ENCODE measurements around the gene ZNF514. TPM values are rescaled to one million over a fixed set of nuclear protein-coding genes. Genes with fewer than 3 reads are reported as not detected.

The ZNF514 gene
- total RNA-seq (2022; extraction: Qiagen RNA extraction), result 5.0 to 7.5 TPM (median 6.7 TPM) in 5 replicates

DNA sequence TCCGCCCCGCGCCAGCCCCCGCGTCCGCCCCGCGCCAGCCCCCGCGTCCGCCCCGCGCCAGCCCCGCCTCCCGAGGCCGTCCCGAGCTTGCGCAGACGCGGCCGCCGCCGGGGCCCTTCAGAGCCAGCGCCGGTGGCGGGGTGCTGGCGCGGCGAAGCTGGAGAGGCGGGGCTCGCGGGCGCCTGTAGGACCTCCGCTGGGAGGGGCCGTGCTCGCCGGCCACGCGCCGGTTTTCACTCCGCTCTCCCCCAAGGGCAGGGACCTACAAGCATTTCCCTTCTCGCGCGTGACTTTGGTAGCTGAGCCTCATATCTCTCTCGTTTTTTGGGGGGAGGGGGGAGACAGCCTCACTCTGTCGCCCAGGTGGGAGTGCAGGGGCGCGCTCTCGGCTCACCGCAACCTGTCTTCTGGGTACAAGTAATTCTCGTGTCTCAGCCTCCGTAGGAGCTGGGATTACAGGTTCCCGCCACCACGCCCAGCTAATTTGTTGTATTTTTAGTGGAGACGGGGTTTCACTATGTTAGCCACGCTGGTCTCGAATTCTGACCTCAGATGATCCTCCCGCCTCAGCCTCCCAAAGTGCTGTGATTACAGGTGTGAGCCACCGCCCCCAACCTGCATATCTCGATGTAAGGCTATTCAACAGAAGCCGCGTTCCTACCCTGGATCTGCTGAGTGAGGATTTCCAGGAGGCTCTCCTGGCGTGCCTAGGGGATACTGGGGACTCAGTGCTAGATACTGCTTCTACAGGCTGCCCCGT is at the start of gene ZNF514:
Gene ZNF514, minus strand, starts transcription at position 159 of the 760 bp plus-strand sequence. CDS start 6,595 bp downstream, outside the sequence.

DNA sequence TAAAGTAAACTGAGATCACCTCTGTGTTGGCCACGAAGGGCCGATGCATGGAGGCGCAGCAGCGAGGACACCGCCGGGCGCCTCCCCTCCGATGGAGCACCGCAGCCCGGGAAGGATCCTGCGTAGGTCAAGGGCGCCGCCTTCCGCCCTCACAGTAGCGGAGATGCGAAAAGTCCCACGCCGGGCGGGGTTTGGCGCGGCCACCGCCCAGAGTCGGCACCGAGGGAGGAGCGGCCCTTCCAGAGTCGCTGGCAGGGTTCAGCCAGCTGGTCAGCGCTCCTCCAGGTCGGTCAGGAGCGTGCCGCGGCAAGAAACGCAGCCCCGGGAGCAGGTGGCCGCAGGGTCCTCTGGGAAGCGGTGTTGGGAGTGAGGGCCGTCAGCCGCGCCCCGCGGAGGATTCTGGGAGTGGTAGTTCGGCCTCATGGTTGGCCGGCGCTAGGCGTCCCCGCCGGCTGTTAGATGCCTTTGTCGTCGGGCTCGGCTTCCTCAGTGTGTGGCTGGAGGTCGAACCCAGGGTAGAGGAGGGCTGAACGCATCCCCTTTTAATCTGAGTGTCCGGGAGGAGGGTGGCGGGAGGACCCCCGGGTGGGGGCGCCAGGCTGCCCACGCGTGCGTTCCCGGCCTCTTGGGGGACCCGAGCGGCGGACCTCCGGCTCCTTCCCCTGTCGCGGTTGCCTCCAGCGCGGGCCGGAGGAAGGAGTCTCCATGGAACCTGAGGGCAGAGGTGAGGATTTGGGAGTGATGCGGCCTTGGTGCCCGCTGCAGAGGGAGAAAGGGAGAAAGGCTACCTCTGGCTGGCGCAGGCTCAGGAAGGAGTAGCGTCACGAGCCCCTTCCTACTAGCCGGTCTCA is 47.7 kb upstream of the ZNF514 start, which contains the start of gene ZNF892:
Gene ZNF892, plus strand, starts transcription at position 411 of the 851 bp plus-strand sequence. Its CDS starts 295 bp downstream, at position 706.

GRCh38 chr2:95165371-95166064 is 5.9 kb upstream of the ZNF514 start, which contains the start of gene ZNF2:
TSS of gene ZNF2 (plus strand) at chr2:95165809. CDS start at chr2:95176227, 10,418 bp downstream.

GRCh38 chr2:95121407-95122196 is 38.0 kb downstream of the ZNF514 start, which contains the start of gene MRPS5:
TSS of gene MRPS5 (minus strand) at chr2:95121808. CDS start at chr2:95121791, 17 bp downstream.

Other genes starting within 250 kb of the ZNF514 start
- gene MAL, start 134.1 kb downstream of the ZNF514 start, total RNA-seq (2022; extraction: Qiagen RNA extraction), result 0.11 to 0.32 TPM (median 0.24 TPM) in 4 of 5 replicates, not detected in the other
- gene MRPS5, start 38.0 kb downstream of the ZNF514 start, total RNA-seq (2022; extraction: Qiagen RNA extraction), result 75.9 to 79.2 TPM (median 76.8 TPM) in 5 replicates
- gene ZNF2, start 6.0 kb upstream of the ZNF514 start, total RNA-seq (2022; extraction: Qiagen RNA extraction), result 3.0 to 4.4 TPM (median 4.3 TPM) in 5 replicates
- 0.36 to 0.91 TPM (median 0.69 TPM) in 5 replicates for gene ZNF892, start 47.7 kb upstream of the ZNF514 start, total RNA-seq (2022; extraction: Qiagen RNA extraction)
- gene PROM2, start 114.6 kb upstream of the ZNF514 start, total RNA-seq (2022; extraction: Qiagen RNA extraction), result 0.02 TPM in 2 of 5 replicates, not detected in the others
- 1.5 to 2.3 TPM (median 1.8 TPM) in 5 replicates for gene KCNIP3, start 137.5 kb upstream of the ZNF514 start, total RNA-seq (2022; extraction: Qiagen RNA extraction)
- 25.4 to 30.0 TPM (median 28.9 TPM) in 5 replicates for gene FAHD2A, start 242.9 kb upstream of the ZNF514 start, total RNA-seq (2022; extraction: Qiagen RNA extraction)

Data from A549 treated with dexamethasone at 1 μM for 4 hours (cell line).